Fibroblast of peridontal ligament (primary cell): ENCODE measurements around the gene ZNF284.

Experiments used
- DNase-seq: peaks from one replicate; pipeline ENCODE4 v3.0.0-alpha.2; 2010; ENCODE audit errors: extremely low read depth

ZNF284 gene

DNA sequence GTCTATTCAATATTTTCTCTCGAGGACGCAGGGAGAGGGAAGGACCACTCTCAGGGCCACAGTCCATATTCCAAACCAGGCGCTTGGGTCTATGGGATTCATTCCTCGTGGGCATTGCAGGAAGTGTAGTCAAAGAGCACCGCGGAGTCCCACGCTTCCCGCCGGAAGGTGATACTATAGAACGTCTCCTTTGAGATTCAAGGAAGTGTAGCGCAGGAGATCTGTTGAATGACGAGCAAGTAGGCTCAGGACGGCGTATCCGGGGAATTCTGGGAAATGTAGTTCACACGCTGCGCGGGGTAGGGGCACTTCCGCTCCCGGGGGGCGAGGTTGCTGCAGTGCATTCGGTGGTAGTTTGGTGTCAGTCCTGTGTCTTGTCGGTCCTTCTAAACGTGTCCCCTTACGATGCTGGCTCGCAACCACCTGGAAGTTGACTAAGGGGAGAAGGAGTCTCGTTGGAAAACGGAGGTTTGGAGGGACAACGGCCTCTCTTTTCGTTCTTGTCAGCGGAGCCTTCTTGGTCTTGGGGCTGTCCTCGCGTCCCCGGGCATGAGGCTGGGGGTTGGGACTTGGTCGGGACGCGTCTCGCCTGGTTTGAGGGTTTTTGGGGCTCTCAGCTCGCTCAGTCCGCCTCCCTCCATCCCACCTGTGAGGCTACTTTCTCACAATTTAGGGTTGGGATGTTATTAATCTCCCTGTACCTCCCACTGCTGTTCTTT is at the start of gene ZNF284:
Gene ZNF284 (plus strand): TSS at position 336 of the 719 bp plus-strand sequence. CDS start 4,231 bp downstream, outside the sequence.
- peak; percentile 87 for DNase-seq

GRCh38 chr19:44024900-44025216 is 47.1 kb upstream of the ZNF284 start:
- no peak for DNase-seq

DNA sequence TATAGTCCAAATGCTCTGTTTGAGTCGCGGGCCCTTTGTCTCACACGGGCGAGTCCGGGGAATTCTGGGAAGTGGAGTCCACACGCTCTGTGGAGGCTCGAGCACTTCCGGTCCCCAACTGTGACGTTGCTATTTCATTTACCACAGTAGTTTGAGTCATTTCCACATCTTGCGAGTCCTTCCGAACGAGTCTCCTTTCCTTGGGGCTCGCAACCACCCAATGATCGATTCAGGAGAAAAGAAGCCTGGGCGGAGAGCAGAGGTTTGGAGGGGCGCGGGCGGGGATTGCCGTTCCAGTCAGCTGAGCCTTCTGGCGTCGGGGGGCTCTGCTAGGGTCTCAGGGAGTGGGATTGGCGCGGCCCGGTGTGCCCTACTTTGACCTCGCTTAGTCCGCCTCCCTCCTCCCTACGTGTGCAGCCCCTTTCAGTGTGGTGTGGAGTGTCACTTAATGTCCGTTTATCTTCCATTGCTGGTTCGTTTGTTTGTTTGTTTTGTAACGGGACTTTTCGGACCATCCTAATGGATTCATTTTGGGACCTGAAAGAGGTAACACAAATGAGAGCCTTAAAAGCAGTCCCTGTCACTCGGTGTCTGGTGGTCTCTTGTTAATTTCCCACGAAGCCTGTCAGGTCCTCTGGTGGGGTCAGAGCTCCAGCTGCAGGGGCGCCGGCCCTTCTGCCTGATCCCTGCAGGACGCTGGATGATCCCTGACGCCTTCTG is 46.6 kb upstream of the ZNF284 start, which contains the start of gene ZNF222:
Gene ZNF222 (plus strand): TSS at position 163 of the 720 bp plus-strand sequence. CDS start 58 bp downstream, at position 221.
- peak; percentile 93 for DNase-seq

DNA sequence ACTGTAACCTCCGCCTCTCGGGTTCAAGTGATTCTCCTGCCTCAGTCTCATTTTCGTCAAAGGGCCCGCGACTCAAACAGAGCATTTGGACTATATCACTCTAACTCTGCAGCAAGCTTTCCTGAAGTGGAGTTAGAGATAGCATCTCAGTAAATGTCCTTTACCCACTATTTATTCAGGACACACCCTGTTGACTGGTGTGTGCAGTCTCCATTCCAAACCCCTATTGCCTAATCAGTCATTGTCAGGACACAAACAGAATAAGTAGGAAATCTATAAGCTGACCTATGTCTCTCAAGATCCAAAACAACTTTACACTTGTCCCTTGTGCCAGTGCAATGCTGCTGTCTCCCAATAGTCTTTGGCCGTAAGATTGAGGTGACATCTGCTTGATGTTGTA is 45.3 kb upstream of the ZNF284 start:
- DNase-seq, result no peak

DNA sequence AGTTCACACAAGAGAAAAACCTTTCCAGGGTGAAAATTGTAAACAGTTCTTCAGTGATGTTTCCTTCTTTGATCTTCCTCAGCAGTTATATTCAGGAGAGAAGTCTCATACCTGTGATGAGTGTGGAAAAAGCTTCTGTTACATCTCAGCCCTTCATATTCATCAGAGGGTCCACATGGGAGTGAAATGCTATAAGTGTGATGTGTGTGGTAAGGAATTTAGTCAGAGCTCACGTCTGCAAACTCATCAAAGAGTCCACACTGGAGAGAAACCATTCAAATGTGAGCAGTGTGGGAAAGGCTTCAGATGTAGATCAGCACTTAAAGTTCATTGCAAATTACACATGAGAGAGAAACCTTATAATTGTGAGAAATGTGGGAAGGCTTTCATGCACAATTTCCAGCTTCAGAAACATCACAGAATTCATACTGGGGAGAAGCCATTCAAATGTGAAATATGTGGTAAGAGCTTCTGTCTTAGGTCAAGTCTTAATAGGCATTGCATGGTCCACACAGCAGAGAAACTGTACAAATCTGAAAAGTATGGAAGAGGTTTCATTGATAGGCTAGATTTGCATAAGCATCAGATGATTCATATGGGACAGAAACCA is 39.9 kb upstream of the ZNF284 start:
- DNase-seq, result no peak

DNA sequence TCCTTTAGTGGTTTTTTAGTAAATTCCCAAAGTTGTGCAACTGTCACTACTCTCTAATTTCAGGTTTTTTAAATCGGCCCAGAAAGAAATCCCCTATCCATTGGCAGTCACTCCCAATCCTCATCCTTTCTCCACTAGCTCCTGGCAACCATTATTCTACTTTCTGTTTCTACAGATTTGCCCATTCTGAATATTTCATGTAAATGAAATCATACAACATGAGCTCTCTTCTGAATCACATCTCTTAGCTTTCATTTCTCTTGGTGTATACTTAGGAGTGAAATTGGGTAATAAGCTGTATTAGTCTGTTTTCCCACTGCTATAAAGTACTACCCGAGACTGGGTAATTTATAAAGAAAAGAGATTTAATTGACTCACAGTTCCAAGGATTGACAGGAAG is 29.8 kb upstream of the ZNF284 start:
- DNase-seq, result no peak

- DNase-seq, result no peak
These were observed 21.0 kb upstream of the ZNF284 start for GRCh38 chr19:44050740-44051649.

- peak; percentile 92 for DNase-seq
These were observed 20.1 kb upstream of the ZNF284 start, which contains the start of gene ZNF223 for GRCh38 chr19:44051650-44052402. Gene ZNF223, plus strand, starts transcription at chr19:44052036. Its CDS starts 3,141 bp downstream, at chr19:44055177.

- DNase-seq, result no peak
These were observed 16.1 kb upstream of the ZNF284 start for GRCh38 chr19:44055870-44056269.

GRCh38 chr19:44059229-44059628 is 12.7 kb upstream of the ZNF284 start:
- no peak for DNase-seq

DNA sequence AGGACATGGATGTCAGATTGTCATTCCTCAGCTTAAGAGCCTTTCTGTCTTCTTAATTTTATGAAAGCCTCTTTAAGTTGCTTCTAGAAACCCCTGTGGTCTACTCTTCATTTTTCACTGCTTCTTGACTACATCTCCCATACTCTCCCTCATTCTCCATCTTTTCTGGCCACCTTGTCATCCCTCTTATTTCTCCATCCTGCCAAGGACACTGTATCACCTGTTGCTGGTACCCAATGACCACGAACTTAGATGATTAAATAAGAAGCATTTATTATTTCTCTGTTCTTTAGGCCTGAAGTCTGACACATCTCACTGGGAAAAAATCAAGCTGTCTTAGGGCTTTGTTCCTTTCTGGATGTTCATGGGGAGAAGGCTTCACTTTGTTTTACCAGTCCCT is 10.9 kb upstream of the ZNF284 start:
- no peak for DNase-seq

DNA sequence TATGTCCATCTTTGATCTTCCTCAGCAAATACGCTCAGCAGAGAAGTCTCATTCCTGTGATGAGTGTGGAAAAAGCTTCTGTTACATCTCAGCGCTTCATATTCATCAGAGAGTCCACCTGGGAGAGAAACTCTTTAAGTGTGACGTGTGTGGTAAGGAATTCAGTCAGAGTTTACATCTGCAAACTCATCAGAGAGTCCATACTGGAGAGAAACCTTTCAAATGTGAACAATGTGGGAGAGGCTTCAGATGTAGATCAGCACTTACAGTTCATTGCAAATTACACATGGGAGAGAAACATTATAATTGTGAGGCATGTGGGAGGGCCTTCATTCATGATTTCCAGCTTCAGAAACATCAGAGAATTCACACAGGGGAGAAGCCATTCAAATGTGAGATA is 5.7 kb upstream of the ZNF284 start:
- DNase-seq, result no peak

GRCh38 chr19:44069415-44069814 is 2.5 kb upstream of the ZNF284 start:
- DNase-seq, result no peak

- DNase-seq, result peak; percentile 10
These were observed 813 bp downstream of the ZNF284 start for GRCh38 chr19:44072543-44073401.

- DNase-seq, result no peak
These were observed 4.4 kb downstream of the ZNF284 start for GRCh38 chr19:44076325-44076724.

GRCh38 chr19:44092108-44092507 is 20.1 kb downstream of the ZNF284 start:
- no peak for DNase-seq

DNA sequence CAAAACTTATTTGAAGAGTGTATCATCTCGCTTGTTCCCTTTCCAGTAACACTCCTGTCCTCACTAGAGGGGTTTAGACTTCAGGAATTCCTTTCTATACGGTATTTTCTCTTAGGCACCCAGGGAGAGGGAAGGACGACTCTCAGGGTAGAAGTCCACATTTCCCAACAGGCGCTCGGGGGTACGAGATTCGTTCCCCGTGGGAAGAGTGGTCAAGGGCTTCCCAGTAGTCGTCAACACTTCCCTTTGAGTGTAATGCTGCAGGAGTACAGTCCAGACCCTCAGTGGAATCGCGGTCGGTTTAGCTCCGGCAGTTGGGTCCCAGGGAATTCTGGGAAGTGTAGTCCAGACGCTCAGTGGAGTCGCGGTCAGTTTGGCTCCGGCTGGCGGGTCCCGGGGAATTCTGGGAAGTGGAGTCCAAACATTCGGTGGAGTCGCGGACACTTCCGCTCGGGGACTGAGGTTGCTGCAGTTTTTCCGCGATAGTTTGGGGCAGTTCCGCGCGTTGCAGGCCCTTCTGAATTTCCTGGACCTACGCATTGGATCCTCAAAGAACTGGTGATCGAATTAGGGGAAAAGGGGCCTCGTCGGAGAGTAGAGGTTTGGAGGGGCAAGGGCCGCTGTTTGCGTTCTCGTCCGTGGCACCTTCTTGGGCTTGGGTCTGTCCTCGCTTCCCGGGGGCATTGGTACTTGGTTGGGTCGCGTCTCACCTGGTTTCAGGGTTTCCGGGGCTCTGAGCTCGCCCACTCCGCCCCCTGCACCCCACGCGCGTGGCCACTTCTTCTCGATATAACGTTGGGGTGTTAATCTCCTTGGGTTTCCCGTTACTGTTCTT is 22.2 kb downstream of the ZNF284 start, which contains the start of gene ZNF224:
Gene ZNF224 (plus strand): TSS at position 431 of the 835 bp plus-strand sequence. CDS start 3,513 bp downstream, outside the sequence.
- DNase-seq, result peak; percentile 90

DNA sequence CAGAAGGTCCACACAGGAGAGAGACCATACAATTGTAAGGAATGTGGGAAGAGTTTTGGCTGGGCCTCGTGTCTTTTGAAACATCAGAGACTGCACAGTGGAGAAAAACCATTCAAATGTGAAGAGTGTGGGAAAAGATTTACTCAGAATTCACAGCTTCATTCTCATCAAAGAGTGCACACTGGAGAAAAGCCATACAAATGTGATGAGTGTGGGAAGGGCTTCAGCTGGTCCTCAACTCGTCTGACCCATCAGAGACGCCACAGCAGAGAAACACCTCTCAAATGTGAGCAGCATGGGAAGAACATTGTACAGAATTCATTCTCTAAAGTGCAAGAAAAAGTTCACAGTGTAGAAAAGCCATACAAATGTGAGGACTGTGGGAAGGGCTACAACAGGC is 35.8 kb downstream of the ZNF284 start:
- DNase-seq, result no peak

- no peak for DNase-seq
These were observed 37.5 kb downstream of the ZNF284 start for GRCh38 chr19:44109458-44109857.
